ENCODE measurements around the gene KDSR. TPM values are rescaled to one million over a fixed set of nuclear protein-coding genes. Genes with fewer than 3 reads are reported as not detected.

The KDSR gene
- total and polyA plus RNA-seq, 7 donors = 10.4 to 33.0 (median 21.6) TPM

DNA sequence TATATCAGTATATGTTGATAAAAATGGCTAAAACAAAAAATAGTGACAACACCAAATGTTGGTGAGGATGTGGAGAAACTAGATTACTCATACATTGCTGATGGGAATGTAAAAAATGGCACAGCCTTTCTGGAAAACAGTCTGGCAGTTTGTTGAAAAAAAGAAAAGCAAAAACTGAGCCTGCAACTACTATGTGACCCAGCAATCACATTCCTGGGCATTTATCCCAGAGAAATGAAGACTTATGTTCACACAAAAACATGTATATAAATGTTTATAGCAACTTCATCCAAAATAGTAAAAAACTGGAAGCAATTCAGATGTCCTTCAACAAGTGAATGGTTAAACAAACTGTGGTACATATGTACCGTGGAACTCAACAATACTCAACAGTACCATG is 7.5 kb upstream of the KDSR start:
- intact Hi-C loops (cut with DNase I) = no loop called here
- Histone ChIP-seq H3K36me3 (ENCODE audit: insufficient read depth in 1 of 2, low read depth in 1 of 2) (no peaks in the 10 kb centered on the region), H3K9me3 (peaks cover 7% of the 10 kb centered on the region), H3K4me1 (no peaks in the 10 kb centered on the region), H3K4me3 (no peak overlapping the region), H3K27ac (no peak overlapping the region), H3K27me3 (ENCODE audit: insufficient read depth in 3 of 3, low read length in 2 of 3) (no peaks in the 10 kb centered on the region)
- no peak for ATAC-seq
- TF ChIP-seq, protein P1, sequence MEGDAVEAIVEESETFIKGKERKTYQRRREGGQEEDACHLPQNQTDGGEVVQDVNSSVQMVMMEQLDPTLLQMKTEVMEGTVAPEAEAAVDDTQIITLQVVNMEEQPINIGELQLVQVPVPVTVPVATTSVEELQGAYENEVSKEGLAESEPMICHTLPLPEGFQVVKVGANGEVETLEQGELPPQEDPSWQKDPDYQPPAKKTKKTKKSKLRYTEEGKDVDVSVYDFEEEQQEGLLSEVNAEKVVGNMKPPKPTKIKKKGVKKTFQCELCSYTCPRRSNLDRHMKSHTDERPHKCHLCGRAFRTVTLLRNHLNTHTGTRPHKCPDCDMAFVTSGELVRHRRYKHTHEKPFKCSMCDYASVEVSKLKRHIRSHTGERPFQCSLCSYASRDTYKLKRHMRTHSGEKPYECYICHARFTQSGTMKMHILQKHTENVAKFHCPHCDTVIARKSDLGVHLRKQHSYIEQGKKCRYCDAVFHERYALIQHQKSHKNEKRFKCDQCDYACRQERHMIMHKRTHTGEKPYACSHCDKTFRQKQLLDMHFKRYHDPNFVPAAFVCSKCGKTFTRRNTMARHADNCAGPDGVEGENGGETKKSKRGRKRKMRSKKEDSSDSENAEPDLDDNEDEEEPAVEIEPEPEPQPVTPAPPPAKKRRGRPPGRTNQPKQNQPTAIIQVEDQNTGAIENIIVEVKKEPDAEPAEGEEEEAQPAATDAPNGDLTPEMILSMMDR (IDR thresholded peaks at IDR 0.05) = no peak
- WGBS, 3 donors = 73 to 85% (median 83%) methylated on average over 1 of the region's 1 CpG
- DNase-seq = no peak

DNA sequence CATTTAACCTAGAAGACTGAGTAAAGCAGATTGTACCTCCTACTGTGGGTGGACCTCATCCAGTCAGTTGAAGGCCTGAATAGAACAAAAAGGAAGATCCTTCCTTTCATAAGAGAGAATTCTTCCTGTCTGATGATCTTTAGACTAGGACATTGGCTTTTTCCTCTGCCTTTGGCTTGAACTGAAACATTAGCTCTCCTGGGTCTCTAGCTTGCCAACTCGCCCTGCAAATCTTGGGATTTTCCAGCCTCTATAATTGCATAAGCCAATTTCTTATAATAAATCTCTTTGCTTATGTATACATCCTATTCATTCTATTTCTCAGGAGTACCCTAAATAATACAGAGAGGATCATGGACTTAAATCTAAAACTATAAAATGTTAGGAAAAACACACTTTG is 6.2 kb upstream of the KDSR start:
- ATAC-seq = no peak
- H3K9me3 ChIP-seq = peaks cover 7% of the 10 kb centered on the region
- peaks cover 5% of the 10 kb centered on the region for H3K4me1 ChIP-seq
- no peak for DNase-seq
- TF ChIP-seq, protein P1 (IDR thresholded peaks at IDR 0.05) = no peak
- H3K27me3 ChIP-seq (ENCODE audit: insufficient read depth in 3 of 3, low read length in 2 of 3) = no peaks in the 10 kb centered on the region
- WGBS, 3 donors = 73 to 81% (median 78%) methylated on average over 1 of the region's 1 CpG
- H3K36me3 ChIP-seq (ENCODE audit: insufficient read depth in 1 of 2, low read depth in 1 of 2) = no peaks in the 10 kb centered on the region
- H3K27ac ChIP-seq = no peak overlapping the region
- no peak overlapping the region for H3K4me3 ChIP-seq
- intact Hi-C loops (cut with DNase I) = no loop called here

DNA sequence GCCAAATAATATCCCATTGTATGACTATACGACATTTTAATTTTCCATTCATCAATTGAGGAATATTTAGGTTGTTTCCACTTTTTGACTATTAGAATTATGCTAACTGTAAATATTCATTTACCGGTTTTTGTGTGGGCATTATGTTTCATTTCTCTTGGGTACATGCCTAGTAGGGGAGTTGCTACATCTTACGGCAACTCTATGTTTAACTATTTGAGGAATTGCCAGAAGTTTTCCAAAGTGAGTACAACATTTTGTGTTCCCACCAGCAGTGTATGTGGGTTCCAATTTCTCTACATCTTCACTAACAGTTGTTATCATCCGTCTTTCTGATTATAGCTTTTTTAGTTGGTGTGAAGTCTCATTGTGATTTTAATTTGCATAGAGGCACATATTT is 1.6 kb upstream of the KDSR start:
- H3K36me3 ChIP-seq (ENCODE audit: insufficient read depth in 1 of 2, low read depth in 1 of 2) = peaks cover 0 to 4% of the 10 kb centered on the region in 2 donors
- H3K4me1 ChIP-seq = peaks cover 25% of the 10 kb centered on the region
- ATAC-seq (no peak), DNase-seq (no peak)
- H3K27me3 ChIP-seq (ENCODE audit: insufficient read depth in 3 of 3, low read length in 2 of 3) = no peaks in the 10 kb centered on the region
- intact Hi-C loops (cut with DNase I) = no loop called here
- WGBS, 3 donors = 47 to 61% (median 51%) methylated on average over 4 of the region's 4 CpGs
- H3K27ac ChIP-seq = no peak overlapping the region
- H3K4me3 ChIP-seq = peak overlapping the region; percentile 70
- H3K9me3 ChIP-seq = no peaks in the 10 kb centered on the region
- TF ChIP-seq, protein P1 (IDR thresholded peaks at IDR 0.05) = no peak

DNA sequence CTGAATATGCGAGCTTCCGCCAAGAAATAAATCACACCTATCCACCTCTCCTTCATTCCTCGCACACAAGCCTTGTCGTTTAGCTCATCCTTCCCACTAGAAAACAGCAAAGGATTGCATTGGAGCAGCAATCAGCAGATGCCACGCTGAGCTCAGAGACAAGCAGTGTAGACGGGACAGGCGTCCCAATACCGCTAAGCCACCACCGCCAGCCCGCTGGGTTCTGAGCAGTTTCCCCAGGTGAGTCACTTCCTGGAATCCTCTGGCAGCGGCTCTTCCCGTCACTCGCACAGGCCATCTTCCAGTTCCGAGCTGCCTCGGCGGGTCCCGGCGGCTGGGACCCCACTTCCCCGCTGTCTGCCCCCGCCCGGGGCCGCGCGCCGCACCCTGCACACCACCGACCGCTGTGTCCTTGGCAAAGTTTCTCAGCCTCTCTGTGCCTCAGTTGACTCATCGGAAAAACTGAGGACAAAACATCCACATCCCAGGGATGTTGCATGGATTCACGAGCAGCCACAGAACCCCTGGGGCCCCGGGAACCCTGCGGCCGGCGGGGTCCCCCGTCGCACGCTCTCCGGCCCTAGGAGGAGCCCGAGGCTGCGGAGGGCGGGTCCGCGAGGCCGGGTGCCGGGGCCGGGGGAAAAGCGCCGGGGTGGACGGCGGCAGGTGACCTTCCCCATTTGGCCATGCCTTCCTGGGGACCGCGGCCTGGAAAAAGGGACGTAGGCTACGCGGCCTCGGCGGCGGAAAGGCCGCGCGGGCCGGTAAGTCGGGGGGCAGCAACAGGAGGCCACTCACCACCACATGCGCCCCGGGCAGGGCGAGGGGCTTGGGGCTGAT is 573 bp downstream of the KDSR start:
- ATAC-seq (peak; percentile 69 to 77 (median 74)), DNase-seq (peak; percentile 68 to 82)
- WGBS, 3 donors = 0 to 1% (median 1%) methylated on average over 55 to 65 of the region's 65 CpGs
- peak overlapping the region; percentile 70 for H3K4me3 ChIP-seq
- H3K27ac ChIP-seq = peak overlapping the region; percentile 90
- intact Hi-C loops (cut with DNase I) = loop anchor here (2.0 kb wide), 1 partner anchor 56 kb away; the partner anchor contains the start of gene VPS4B (in 2 of the 2)
- no peaks in the 10 kb centered on the region for H3K9me3 ChIP-seq
- H3K36me3 ChIP-seq (ENCODE audit: insufficient read depth in 1 of 2, low read depth in 1 of 2) = peaks cover 5 to 19% of the 10 kb centered on the region in 2 donors
- H3K4me1 ChIP-seq = peaks cover 25% of the 10 kb centered on the region
- no peaks in the 10 kb centered on the region for H3K27me3 ChIP-seq (ENCODE audit: insufficient read depth in 3 of 3, low read length in 2 of 3)
- TF ChIP-seq, protein P1 (IDR thresholded peaks at IDR 0.05) = no peak
